Kidney epithelial cell (primary cell): ENCODE results near the gene SLC30A2. TPM values are rescaled to one million over a fixed set of nuclear protein-coding genes. Genes with fewer than 3 reads are reported as not detected.
"Not testable (repeated sequence)": the region's sequence is repeated elsewhere in the genome, so short reads cannot be mapped to it uniquely, and the experiment has no call there.

Source experiments
- DNase-seq: peaks from one replicate; pipeline ENCODE4 v3.0.0-alpha.2; 2010; ENCODE audit warnings: low read depth
- H3K27me3 ChIP-seq: 2 replicates; pipeline ENCODE4 v1.6.0; 2011; ENCODE audit warnings: low read length; ENCODE audit not compliant: control insufficient read depth, insufficient read depth
- H3K36me3 ChIP-seq: 2 replicates; pipeline ENCODE4 v1.5.1; 2011; ENCODE audit warnings: low read length; ENCODE audit not compliant: control insufficient read depth, insufficient read depth
- H3K4me3 ChIP-seq: 2 replicates; pipeline ENCODE4 v1.5.1; 2011; ENCODE audit warnings: low read depth, mild to moderate bottlenecking, control low read depth, low read length
- total RNA-seq: library from RNA; depleted of rRNA; stranded (reverse); fragments of >200 nt; gene quantifications from 2 replicates; pipeline ENCODE4 v1.2.3, GENCODE V29; 2015
- TF ChIP-seq, protein P1 (sequence below): IDR thresholded peaks from 2 replicates; pipeline ENCODE4 v1.5.1; 2011; ENCODE audit warnings: mild to moderate bottlenecking, moderate library complexity, low read length, control low read depth, inconsistent platforms; ENCODE audit not compliant: insufficient read depth, poor library complexity, severe bottlenecking

Gene SLC30A2
- total RNA-seq: 0.48 and 0.75 TPM in 2 replicates

- no peak within 1 kb of the TSS for H3K4me3 ChIP-seq
- DNase-seq: no peak
- TF ChIP-seq, protein P1, sequence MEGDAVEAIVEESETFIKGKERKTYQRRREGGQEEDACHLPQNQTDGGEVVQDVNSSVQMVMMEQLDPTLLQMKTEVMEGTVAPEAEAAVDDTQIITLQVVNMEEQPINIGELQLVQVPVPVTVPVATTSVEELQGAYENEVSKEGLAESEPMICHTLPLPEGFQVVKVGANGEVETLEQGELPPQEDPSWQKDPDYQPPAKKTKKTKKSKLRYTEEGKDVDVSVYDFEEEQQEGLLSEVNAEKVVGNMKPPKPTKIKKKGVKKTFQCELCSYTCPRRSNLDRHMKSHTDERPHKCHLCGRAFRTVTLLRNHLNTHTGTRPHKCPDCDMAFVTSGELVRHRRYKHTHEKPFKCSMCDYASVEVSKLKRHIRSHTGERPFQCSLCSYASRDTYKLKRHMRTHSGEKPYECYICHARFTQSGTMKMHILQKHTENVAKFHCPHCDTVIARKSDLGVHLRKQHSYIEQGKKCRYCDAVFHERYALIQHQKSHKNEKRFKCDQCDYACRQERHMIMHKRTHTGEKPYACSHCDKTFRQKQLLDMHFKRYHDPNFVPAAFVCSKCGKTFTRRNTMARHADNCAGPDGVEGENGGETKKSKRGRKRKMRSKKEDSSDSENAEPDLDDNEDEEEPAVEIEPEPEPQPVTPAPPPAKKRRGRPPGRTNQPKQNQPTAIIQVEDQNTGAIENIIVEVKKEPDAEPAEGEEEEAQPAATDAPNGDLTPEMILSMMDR: no peak
- no peaks in the 10 kb centered on the region for H3K36me3 ChIP-seq
- peaks cover 58% of the 10 kb centered on the region for H3K27me3 ChIP-seq
Measured at GRCh38 chr1:26045722-26046245, at the start of gene SLC30A2. Gene SLC30A2 (minus strand): TSS chr1:26046118. CDS start chr1:26045896, 222 bp downstream.

- H3K4me3 ChIP-seq: no peak overlapping the region
- peaks cover 2% of the 10 kb centered on the region for H3K27me3 ChIP-seq
- H3K36me3 ChIP-seq: no peaks in the 10 kb centered on the region
- TF ChIP-seq, protein P1: peak; percentile 11
- DNase-seq: no peak
Measured at GRCh38 chr1:26094677-26095383, 48.9 kb upstream of the SLC30A2 start.

- no peaks in the 10 kb centered on the region for H3K36me3 ChIP-seq
- no peak for DNase-seq
- TF ChIP-seq, protein P1: no peak
- no peak overlapping the region for H3K4me3 ChIP-seq
- H3K27me3 ChIP-seq: peaks cover 2% of the 10 kb centered on the region
Measured at GRCh38 chr1:26094076-26094669, 48.3 kb upstream of the SLC30A2 start.

- not testable (repeated sequence) for H3K36me3 ChIP-seq, H3K4me3 ChIP-seq, H3K27me3 ChIP-seq, DNase-seq
Measured at GRCh38 chr1:26093569-26093968, 47.7 kb upstream of the SLC30A2 start.

- TF ChIP-seq, protein P1: no peak
- Histone ChIP-seq H3K4me3 (no peak overlapping the region), H3K27me3 (peaks cover 2% of the 10 kb centered on the region)
Measured at GRCh38 chr1:26092422-26092821, 46.5 kb upstream of the SLC30A2 start.

GRCh38 chr1:26090893-26091292 lies 45.0 kb upstream of the SLC30A2 start:
- H3K36me3 ChIP-seq: no peaks in the 10 kb centered on the region
- DNase-seq: no peak
- no peak overlapping the region for H3K4me3 ChIP-seq
- H3K27me3 ChIP-seq: peaks cover 2% of the 10 kb centered on the region
- TF ChIP-seq, protein P1: no peak

More at GRCh38 chr1:26092422-26092821, 46.5 kb upstream of the SLC30A2 start:
- no peaks in the 10 kb centered on the region for H3K36me3 ChIP-seq
- no peak for DNase-seq
